GM19324 (cell line): ENCODE results near the gene CRIP3.
"Not testable (repeated sequence)": the region's sequence is repeated elsewhere in the genome, so short reads cannot be mapped to it uniquely, and the experiment has no call there.

Experiments used
- ATAC-seq: cut with Tn5 transposase; IDR thresholded peaks from one replicate; pipeline ENCODE4 v1.9.1; 2021; ENCODE audit warnings: mild to moderate bottlenecking, moderate library complexity; ENCODE audit not compliant: unreplicated experiment, low FRiP score

CRIP3 gene

GRCh38 chr6:43308101-43308989 is at the start of gene CRIP3:
Gene CRIP3 (minus strand): TSS chr6:43308826. CDS start chr6:43308792, 34 bp downstream.
- ATAC-seq, result no peak

- no peak for ATAC-seq
Measured at GRCh38 chr6:43355862-43356590, 47.4 kb upstream of the CRIP3 start.

- not testable (repeated sequence) for ATAC-seq
Measured at GRCh38 chr6:43351951-43352350, 43.3 kb upstream of the CRIP3 start.

GRCh38 chr6:43347444-43347843 is 38.8 kb upstream of the CRIP3 start:
- ATAC-seq, result no peak

GRCh38 chr6:43347021-43347420 is 38.4 kb upstream of the CRIP3 start:
- ATAC-seq, result no peak

- not testable (repeated sequence) for ATAC-seq
Measured at GRCh38 chr6:43346243-43346642, 37.6 kb upstream of the CRIP3 start.

- no peak for ATAC-seq
Measured at GRCh38 chr6:43339168-43339567, 30.5 kb upstream of the CRIP3 start.

GRCh38 chr6:43338243-43338642 is 29.6 kb upstream of the CRIP3 start:
- no peak for ATAC-seq

- ATAC-seq, result no peak
Measured at GRCh38 chr6:43336382-43336781, 27.8 kb upstream of the CRIP3 start.

- ATAC-seq, result no peak
Measured at GRCh38 chr6:43335469-43335868, 26.8 kb upstream of the CRIP3 start.

- ATAC-seq, result no peak
Measured at GRCh38 chr6:43334466-43335095, 26.0 kb upstream of the CRIP3 start.

- ATAC-seq, result no peak
Measured at GRCh38 chr6:43331891-43332290, 23.3 kb upstream of the CRIP3 start.

GRCh38 chr6:43331470-43331869 is 22.8 kb upstream of the CRIP3 start:
- ATAC-seq, result no peak

GRCh38 chr6:43328528-43328927 is 19.9 kb upstream of the CRIP3 start:
- ATAC-seq, result no peak

GRCh38 chr6:43325876-43326275 is 17.2 kb upstream of the CRIP3 start:
- ATAC-seq, result no peak

GRCh38 chr6:43318011-43318410 is 9.4 kb upstream of the CRIP3 start:
- no peak for ATAC-seq

GRCh38 chr6:43313813-43314212 is 5.2 kb upstream of the CRIP3 start:
- no peak for ATAC-seq

- no peak for ATAC-seq
Measured at GRCh38 chr6:43311666-43312065, 3.0 kb upstream of the CRIP3 start.

GRCh38 chr6:43310624-43311023 is 2.0 kb upstream of the CRIP3 start:
- no peak for ATAC-seq

- no peak for ATAC-seq
Measured at GRCh38 chr6:43310134-43310533, 1.5 kb upstream of the CRIP3 start.

- no peak for ATAC-seq
Measured at GRCh38 chr6:43308990-43309477, 408 bp upstream of the CRIP3 start.
